Measurements from ENCODE around the gene NLRP13.

NLRP13 gene

GRCh38 chr19:55855160-55855559, 77.0 kb downstream of the NLRP13 start:
- no peak for TF ChIP-seq EZH2 (optimal IDR thresholded peaks at IDR 0.05; ENCODE audit: low read depth, low read length)
- TF ChIP-seq EZH2phosphoT487 (IDR thresholded peaks at IDR 0.05; ENCODE audit: low read length), result no peak
- TF ChIP-seq CTCF (IDR thresholded peaks at IDR 0.05; ENCODE audit: low read length), result no peak
- Histone ChIP-seq H4K20me1 (ENCODE audit: insufficient read depth, low read length) (no peaks in the 10 kb centered on the region), H2AFZ (ENCODE audit: low read length) (no peak overlapping the region), H3K4me3 (ENCODE audit: low read length) (no peak overlapping the region), H3K4me2 (ENCODE audit: low read depth, low read length) (no peak overlapping the region), H3K27ac (ENCODE audit: low read length) (no peak overlapping the region), H3K9me3 (replicated peaks; ENCODE audit: insufficient read depth, low read length) (no peaks in the 10 kb centered on the region), H3K4me1 (ENCODE audit: low read length) (no peaks in the 10 kb centered on the region), H3K36me3 (replicated peaks; ENCODE audit: insufficient read depth, low read length) (no peaks in the 10 kb centered on the region), H3K9me2 (replicated peaks; ENCODE audit: insufficient read depth, low read length) (no peaks in the 10 kb centered on the region), H3K79me2 (ENCODE audit: low read length) (no peaks in the 10 kb centered on the region), H3F3A (ENCODE audit: insufficient read depth, low read length) (no peaks in the 10 kb centered on the region), H3K27me3 (replicated peaks; ENCODE audit: insufficient read depth, low read length) (no peaks in the 10 kb centered on the region), H3K9ac (ENCODE audit: low read length) (no peak overlapping the region)
- DNase-seq, result no peak

Measured in MM.1S (cell line).